SK-N-SH treated with all-trans-retinoic acid at 6 μM for 48 hours (cell line): ENCODE data around the gene SH3TC1.

ENCODE experiments used
- BACH2 ChIP-seq: fragments of 250-450 bp; sonication (Bioruptor Pico); IDR thresholded peaks from 2 replicates; pipeline ENCODE4 v1.9.0; 2021; ENCODE audit warnings: mild to moderate bottlenecking, borderline replicate concordance
- ESRRG ChIP-seq: fragments of 250-450 bp; sonication (Bioruptor Pico); IDR thresholded peaks from 2 replicates; pipeline ENCODE4 v1.6.1; 2021; ENCODE audit warnings: mild to moderate bottlenecking
- PPARA ChIP-seq: fragments of 250-450 bp; sonication (Bioruptor Pico); IDR thresholded peaks from 2 replicates; pipeline ENCODE4 v1.5.0; 2020; ENCODE audit warnings: mild to moderate bottlenecking, borderline replicate concordance
- SNAI2 ChIP-seq: fragments of 250-450 bp; sonication (Bioruptor Pico); IDR thresholded peaks from 2 replicates; pipeline ENCODE4 v1.5.0; 2020; ENCODE audit warnings: mild to moderate bottlenecking, moderate library complexity
- TF ChIP-seq, protein P1 (sequence below): fragments of 250-450 bp; sonication (Bioruptor Pico); IDR thresholded peaks from 2 replicates; pipeline ENCODE4 v1.5.1; 2020; ENCODE audit warnings: low read depth, mild to moderate bottlenecking, moderate library complexity
- TF ChIP-seq, protein P2 (sequence below): fragments of 250-450 bp; sonication (Bioruptor Pico); IDR thresholded peaks from 2 replicates; pipeline ENCODE4 v1.5.1; 2021; ENCODE audit warnings: mild to moderate bottlenecking, moderate library complexity

GRCh38 chr4:8265171-8265929 lies 66.3 kb downstream of the SH3TC1 start:
- TF ChIP-seq, protein P1, sequence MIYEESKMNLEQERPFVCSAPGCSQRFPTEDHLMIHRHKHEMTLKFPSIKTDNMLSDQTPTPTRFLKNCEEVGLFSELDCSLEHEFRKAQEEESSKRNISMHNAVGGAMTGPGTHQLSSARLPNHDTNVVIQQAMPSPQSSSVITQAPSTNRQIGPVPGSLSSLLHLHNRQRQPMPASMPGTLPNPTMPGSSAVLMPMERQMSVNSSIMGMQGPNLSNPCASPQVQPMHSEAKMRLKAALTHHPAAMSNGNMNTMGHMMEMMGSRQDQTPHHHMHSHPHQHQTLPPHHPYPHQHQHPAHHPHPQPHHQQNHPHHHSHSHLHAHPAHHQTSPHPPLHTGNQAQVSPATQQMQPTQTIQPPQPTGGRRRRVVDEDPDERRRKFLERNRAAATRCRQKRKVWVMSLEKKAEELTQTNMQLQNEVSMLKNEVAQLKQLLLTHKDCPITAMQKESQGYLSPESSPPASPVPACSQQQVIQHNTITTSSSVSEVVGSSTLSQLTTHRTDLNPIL (CRISPR knock-in tag): no peak
- no peak for TF ChIP-seq BACH2 (CRISPR knock-in tag)
- TF ChIP-seq, protein P2, sequence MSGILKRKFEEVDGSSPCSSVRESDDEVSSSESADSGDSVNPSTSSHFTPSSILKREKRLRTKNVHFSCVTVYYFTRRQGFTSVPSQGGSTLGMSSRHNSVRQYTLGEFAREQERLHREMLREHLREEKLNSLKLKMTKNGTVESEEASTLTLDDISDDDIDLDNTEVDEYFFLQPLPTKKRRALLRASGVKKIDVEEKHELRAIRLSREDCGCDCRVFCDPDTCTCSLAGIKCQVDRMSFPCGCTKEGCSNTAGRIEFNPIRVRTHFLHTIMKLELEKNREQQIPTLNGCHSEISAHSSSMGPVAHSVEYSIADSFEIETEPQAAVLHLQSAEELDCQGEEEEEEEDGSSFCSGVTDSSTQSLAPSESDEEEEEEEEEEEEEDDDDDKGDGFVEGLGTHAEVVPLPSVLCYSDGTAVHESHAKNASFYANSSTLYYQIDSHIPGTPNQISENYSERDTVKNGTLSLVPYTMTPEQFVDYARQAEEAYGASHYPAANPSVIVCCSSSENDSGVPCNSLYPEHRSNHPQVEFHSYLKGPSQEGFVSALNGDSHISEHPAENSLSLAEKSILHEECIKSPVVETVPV (CRISPR knock-in tag): no peak
- no peak for TF ChIP-seq ESRRG (CRISPR knock-in tag)
- TF ChIP-seq PPARA: no peak
- no peak for TF ChIP-seq SNAI2 (CRISPR knock-in tag)
